ENCODE measurements around the gene TRIM65. TPM values are rescaled to one million over a fixed set of nuclear protein-coding genes. Genes with fewer than 3 reads are reported as not detected.

TRIM65 gene
- total and polyA plus RNA-seq, 2 experiments from 2014 or later: 16.8 to 31.5 TPM

DNA sequence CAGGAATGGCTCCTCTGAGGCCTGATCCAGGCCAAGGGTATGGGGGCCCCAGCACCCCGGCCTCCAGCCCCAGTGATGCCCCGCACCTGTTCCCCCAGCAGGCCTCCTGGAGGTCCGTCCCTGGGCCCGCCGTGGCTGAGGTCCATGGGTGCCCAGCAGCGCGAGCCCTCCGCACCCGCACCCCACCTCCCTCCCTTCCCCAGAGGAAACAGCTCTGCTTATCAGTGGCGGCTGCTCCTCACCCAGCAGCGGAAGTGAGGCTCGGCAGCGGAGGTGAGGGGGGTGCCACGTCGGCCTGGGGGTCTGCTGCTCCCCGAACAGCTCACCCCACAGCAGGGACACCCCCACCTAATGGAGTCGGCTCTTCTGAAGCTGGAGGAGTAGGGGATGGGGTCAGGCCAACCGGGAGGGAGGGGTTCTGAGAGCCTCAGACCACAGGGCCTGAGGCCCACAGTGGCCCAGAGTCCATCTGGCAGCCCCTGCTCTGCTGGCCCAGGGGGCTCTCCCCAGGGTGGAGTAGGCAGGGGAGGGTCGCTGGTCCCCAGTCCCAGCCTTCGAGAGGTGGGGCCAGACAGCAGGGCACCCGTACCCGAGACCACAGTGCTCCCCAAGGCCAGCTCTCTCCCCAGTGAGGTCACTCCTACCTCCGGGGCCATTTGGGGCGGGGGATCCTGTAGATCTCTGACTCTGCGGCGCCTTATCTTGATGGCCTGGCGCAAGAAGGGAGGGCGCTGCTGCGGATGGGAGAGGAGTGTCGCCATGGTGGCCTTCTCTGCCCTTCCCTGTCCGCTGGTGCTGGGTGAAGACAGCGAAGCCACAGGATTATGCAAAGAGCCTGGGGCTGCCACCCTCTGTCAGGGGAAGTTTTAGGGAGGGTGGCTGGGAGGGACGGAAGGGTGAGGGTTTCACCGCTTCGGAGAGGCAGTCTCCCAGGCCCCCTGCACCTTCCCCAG lies 52.9 kb downstream of the TRIM65 start, which contains the start of gene UNC13D:
Gene UNC13D (minus strand): TSS at position 828 of the 953 bp plus-strand sequence. CDS start 67 bp downstream, at position 761.
- no peak within 1 kb of the TSS for H3K4me3 ChIP-seq

DNA sequence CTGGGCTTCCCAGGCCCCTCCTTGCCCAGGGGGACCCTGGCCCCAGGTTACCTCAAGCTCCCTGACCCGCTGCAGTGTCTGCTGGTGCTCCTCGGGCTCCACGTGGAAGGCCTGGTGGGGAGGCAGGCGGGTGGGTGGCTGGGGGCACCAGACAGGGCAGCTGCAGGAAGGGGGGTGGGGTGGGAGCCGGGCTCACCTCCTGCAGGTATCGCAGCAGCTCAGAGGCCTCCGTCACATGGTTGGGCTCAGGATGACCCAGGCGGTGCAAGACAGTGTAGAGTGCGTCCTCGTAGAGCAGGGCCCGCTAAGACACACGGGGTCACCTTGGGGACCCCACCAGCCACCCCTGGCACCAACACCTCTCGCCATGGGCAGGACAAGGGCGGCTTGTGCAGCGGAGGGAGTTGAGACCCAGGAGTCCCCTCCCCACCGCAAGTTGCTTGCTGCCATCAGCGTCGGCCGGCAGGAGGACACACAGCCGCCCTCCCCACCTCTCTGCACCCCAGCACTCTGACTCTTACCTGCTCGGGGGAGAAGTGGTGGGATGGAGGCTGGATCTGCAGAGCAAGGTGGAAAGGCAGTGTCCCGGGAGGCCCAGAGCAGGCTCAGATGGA lies 53.7 kb downstream of the TRIM65 start:
- no peaks in the 10 kb centered on the region for H3K36me3 ChIP-seq
- no peaks in the 10 kb centered on the region for H3K9me3 ChIP-seq (ENCODE audit: low read depth)
- no peaks in the 10 kb centered on the region for H3K27me3 ChIP-seq
- no peak overlapping the region for H3K4me3 ChIP-seq
- H3K27ac ChIP-seq: no peak overlapping the region
- peaks cover 26% of the 10 kb centered on the region for H3K4me1 ChIP-seq (ENCODE audit: low read depth)
- TF ChIP-seq, protein P1, sequence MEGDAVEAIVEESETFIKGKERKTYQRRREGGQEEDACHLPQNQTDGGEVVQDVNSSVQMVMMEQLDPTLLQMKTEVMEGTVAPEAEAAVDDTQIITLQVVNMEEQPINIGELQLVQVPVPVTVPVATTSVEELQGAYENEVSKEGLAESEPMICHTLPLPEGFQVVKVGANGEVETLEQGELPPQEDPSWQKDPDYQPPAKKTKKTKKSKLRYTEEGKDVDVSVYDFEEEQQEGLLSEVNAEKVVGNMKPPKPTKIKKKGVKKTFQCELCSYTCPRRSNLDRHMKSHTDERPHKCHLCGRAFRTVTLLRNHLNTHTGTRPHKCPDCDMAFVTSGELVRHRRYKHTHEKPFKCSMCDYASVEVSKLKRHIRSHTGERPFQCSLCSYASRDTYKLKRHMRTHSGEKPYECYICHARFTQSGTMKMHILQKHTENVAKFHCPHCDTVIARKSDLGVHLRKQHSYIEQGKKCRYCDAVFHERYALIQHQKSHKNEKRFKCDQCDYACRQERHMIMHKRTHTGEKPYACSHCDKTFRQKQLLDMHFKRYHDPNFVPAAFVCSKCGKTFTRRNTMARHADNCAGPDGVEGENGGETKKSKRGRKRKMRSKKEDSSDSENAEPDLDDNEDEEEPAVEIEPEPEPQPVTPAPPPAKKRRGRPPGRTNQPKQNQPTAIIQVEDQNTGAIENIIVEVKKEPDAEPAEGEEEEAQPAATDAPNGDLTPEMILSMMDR (IDR thresholded peaks at IDR 0.05; ENCODE audit: low read depth, low read length): no peak
- DNase-seq (ENCODE audit: low read depth in 1 of 2, low spot score in 1 of 2): no peak

More for the DNA sequence above, 52.9 kb downstream of the TRIM65 start, which contains the start of gene UNC13D:
- DNase-seq (ENCODE audit: low read depth in 1 of 2, low spot score in 1 of 2): no peak
- TF ChIP-seq, protein P1 (IDR thresholded peaks at IDR 0.05; ENCODE audit: low read depth, low read length): no peak
- H3K27me3 ChIP-seq: no peaks in the 10 kb centered on the region
- peaks cover 5% of the 10 kb centered on the region for H3K36me3 ChIP-seq
- H3K27ac ChIP-seq: peak within 1 kb of the TSS; percentile 59
- no peaks in the 10 kb centered on the region for H3K9me3 ChIP-seq (ENCODE audit: low read depth)
- peaks cover 23% of the 10 kb centered on the region for H3K4me1 ChIP-seq (ENCODE audit: low read depth)

DNA sequence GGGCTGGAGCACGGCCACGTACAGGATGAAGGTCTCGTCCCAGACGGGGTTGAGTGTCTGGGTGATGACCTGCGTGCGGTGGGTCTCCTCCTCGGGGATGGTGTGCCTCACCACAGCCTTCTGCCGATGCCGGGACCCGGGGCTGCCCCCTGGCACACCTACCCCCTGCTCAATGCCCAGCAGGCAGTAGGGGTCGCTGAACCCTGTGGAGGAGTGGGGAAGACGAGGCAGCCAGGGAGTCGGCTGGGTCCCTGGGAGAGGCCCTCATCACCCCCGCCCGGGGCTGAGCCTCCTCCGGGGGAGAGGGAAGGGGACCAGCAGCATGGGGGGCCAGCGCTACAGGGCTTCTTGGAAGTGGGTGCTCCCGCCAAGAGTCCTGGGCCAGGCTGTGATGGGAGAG lies 54.3 kb downstream of the TRIM65 start:
- Histone ChIP-seq H3K4me3 (no peak overlapping the region), H3K27ac (no peak overlapping the region), H3K27me3 (no peaks in the 10 kb centered on the region), H3K4me1 (ENCODE audit: low read depth) (peaks cover 26% of the 10 kb centered on the region), H3K36me3 (no peaks in the 10 kb centered on the region), H3K9me3 (ENCODE audit: low read depth) (no peaks in the 10 kb centered on the region)
- TF ChIP-seq, protein P1 (IDR thresholded peaks at IDR 0.05; ENCODE audit: low read depth, low read length): no peak
- DNase-seq (ENCODE audit: low read depth in 1 of 2, low spot score in 1 of 2): no peak

DNA sequence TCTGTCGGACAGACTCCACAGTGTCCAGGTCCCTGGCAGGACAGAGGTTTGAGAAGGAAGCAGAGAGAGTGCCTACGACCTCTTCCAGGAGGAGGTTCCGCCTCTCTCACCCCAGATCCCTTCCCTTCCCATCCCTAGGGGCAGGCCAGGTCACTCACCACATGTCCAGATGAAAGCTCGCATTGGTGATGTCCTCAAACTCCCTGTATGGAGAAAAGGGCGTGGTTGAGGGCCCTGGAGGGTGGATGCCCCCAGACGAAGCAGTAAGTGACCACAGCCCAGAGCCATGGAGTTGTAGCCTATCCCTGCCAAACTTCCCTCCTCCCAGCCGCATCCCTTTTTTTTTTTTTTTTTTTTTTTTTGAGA lies 56.0 kb downstream of the TRIM65 start:
- H3K36me3 ChIP-seq: no peaks in the 10 kb centered on the region
- no peak overlapping the region for H3K27ac ChIP-seq
- H3K4me1 ChIP-seq (ENCODE audit: low read depth): peaks cover 22% of the 10 kb centered on the region
- TF ChIP-seq, protein P1 (IDR thresholded peaks at IDR 0.05; ENCODE audit: low read depth, low read length): no peak
- no peaks in the 10 kb centered on the region for H3K9me3 ChIP-seq (ENCODE audit: low read depth)
- H3K27me3 ChIP-seq: no peaks in the 10 kb centered on the region
- no peak overlapping the region for H3K4me3 ChIP-seq
- DNase-seq (ENCODE audit: low read depth in 1 of 2, low spot score in 1 of 2): no peak

DNA sequence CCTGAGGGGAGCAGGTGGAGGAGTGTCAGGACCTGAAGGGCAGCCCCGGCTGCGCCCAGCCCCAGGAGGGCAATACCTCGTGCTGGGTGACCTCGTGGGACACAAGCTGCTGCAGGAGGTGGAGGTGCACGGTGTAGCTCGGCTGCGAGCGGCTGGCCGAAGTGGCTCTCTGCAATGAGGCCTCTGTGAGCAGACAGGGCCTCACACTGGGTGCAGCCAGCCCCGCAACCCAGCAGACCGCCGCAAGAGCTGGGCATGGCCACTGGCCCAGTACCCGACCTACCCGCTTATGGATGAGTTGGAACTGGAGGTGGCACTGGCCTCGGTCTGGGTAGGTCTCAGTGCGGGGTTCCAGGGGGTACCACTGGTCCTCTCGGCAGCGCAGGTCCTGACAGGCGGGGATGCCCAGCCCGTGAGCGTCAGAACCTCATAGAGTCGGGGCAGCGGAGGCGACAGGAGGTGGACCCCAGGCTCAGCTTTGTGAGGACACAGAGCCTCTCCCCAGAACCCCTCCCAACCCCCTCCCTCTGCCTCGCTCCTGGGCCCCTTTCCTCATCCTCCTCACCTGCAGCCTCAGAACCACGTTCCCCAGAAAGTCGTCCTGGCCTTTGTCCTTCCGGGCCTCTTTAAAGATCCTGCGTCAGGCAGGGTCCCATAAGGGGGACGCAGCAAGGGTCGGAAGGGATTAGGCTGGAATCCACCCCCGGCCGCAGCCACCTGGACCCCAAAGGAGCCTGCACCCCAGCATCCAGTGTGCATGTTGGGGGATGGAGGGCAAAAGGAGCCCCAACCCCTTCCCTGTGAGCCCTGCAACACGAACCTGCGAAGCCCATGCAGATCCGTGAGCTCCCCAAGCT lies 56.6 kb downstream of the TRIM65 start:
- TF ChIP-seq, protein P1 (IDR thresholded peaks at IDR 0.05; ENCODE audit: low read depth, low read length): no peak
- peaks cover 16% of the 10 kb centered on the region for H3K4me1 ChIP-seq (ENCODE audit: low read depth)
- no peaks in the 10 kb centered on the region for H3K9me3 ChIP-seq (ENCODE audit: low read depth)
- DNase-seq (ENCODE audit: low read depth in 1 of 2, low spot score in 1 of 2): no peak
- no peaks in the 10 kb centered on the region for H3K27me3 ChIP-seq
- no peak overlapping the region for H3K27ac ChIP-seq
- no peak overlapping the region for H3K4me3 ChIP-seq
- H3K36me3 ChIP-seq: no peaks in the 10 kb centered on the region

Measured in cardiac muscle cell (in vitro differentiated cells and primary cell).